Left renal cortex interstitium (tissue), 4 donors: ENCODE measurements around the gene TAF1C. TPM values are rescaled to one million over a fixed set of nuclear protein-coding genes. Genes with fewer than 3 reads are reported as not detected.

Experiments used
- DNase-seq, 4 donors: peaks; one replicate each; pipeline ENCODE4 v3.0.0-alpha.2; 2013; ENCODE audit warnings: low read depth in 4 of 4, low spot score in 2 of 4, missing footprints in 1 of 4
- polyA plus RNA-seq, 4 donors: library from polyadenylated mRNA; unstranded; fragments of 120-200 nt; gene quantifications; one replicate each; pipeline ENCODE4 v1.2.1, GENCODE V29; 2013; ENCODE audit not compliant: insufficient read length in 4 of 4

Gene TAF1C
- polyA plus RNA-seq, 4 donors, result 28.1 to 70.0 (median 43.5) TPM

- DNase-seq, result no peak
Observed at GRCh38 chr16:84165746-84166145, 21.1 kb downstream of the TAF1C start.

- DNase-seq, result peak in 1 of 4 donors; percentile 44
Observed at GRCh38 chr16:84161801-84162200, 25.1 kb downstream of the TAF1C start.

GRCh38 chr16:84161037-84161436 lies 25.8 kb downstream of the TAF1C start:
- no peak for DNase-seq

GRCh38 chr16:84159800-84160199 lies 27.1 kb downstream of the TAF1C start:
- no peak for DNase-seq

GRCh38 chr16:84159007-84159406 lies 27.9 kb downstream of the TAF1C start:
- DNase-seq, result no peak

- no peak for DNase-seq
Observed at GRCh38 chr16:84156342-84156784, 30.5 kb downstream of the TAF1C start.

- DNase-seq, result no peak
Observed at GRCh38 chr16:84155771-84156170, 31.1 kb downstream of the TAF1C start.

- no peak for DNase-seq
Observed at GRCh38 chr16:84155226-84155625, 31.6 kb downstream of the TAF1C start.

- DNase-seq, result no peak
Observed at GRCh38 chr16:84153660-84154214, 33.1 kb downstream of the TAF1C start.

- DNase-seq, result no peak
Observed at GRCh38 chr16:84150926-84151325, 35.9 kb downstream of the TAF1C start.

GRCh38 chr16:84144859-84145639 lies 41.8 kb downstream of the TAF1C start, which contains the start of the genes DNAAF1 and HSDL1:
TSS of gene DNAAF1 (plus strand) at chr16:84145308. CDS start at chr16:84145441, 133 bp downstream.
TSS of gene HSDL1 (minus strand) at chr16:84145177. CDS start at chr16:84131321, 13,856 bp downstream.
- DNase-seq, result peak; percentile 72 to 87 (median 79)

GRCh38 chr16:84144209-84144858 lies 42.5 kb downstream of the TAF1C start:
- DNase-seq, result no peak

- no peak for DNase-seq
Observed at GRCh38 chr16:84143784-84144199, 43.1 kb downstream of the TAF1C start.

- DNase-seq, result no peak
Observed at GRCh38 chr16:84143081-84143480, 43.8 kb downstream of the TAF1C start.

- no peak for DNase-seq
Observed at GRCh38 chr16:84141143-84141670, 45.6 kb downstream of the TAF1C start.

- no peak for DNase-seq
Observed at GRCh38 chr16:84139628-84140258, 47.1 kb downstream of the TAF1C start.

- peak in 1 of 4 donors; percentile 41 for DNase-seq
Observed at GRCh38 chr16:84138824-84139627, 47.8 kb downstream of the TAF1C start.

GRCh38 chr16:84138500-84138823 lies 48.4 kb downstream of the TAF1C start:
- DNase-seq, result no peak

- DNase-seq, result no peak
Observed at GRCh38 chr16:84137769-84138357, 49.0 kb downstream of the TAF1C start.

- no peak for DNase-seq
Observed at GRCh38 chr16:84137287-84137686, 49.6 kb downstream of the TAF1C start.
